ENCODE results near the gene CARMIL1.

CARMIL1 gene

DNA sequence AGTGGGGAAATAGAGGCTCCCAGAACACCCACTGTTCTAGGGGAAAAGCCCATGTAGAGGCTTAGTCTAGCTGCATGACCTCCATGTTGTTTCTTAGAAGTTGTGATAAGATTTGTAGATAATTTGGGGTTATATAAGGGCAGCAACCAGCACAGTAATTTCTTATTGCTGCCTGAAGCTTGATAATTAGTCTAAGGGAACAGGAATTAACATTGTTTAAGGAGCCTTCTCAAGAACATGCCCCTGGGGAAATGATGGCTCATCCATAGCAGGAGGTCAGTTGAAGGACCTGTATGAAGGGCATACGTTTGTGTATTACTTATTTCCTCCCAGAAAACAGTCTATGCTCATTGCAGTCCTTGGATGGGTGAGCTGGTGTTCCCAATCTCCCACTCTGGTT, 202.1 kb downstream of the CARMIL1 start:
- no peak for DNase-seq

DNA sequence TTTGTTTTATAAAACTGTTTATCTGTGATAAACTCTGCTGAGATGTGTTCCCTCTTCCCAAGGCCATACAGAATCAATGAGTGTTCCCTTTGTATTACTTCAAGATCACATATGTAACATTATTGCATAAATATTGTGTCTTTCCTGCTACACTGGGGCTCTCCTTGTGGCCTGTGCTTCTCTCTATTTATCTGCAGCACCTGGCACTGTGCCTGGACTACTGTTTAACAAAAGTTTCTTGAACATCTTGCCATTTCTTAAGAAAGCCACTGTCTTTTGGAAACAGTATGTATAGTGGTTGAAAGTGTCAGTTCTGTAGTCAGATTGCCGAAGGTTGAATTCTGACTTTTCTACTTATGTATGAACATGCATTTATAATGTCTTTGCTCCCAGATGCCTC, 203.8 kb downstream of the CARMIL1 start:
- no peak for DNase-seq

DNA sequence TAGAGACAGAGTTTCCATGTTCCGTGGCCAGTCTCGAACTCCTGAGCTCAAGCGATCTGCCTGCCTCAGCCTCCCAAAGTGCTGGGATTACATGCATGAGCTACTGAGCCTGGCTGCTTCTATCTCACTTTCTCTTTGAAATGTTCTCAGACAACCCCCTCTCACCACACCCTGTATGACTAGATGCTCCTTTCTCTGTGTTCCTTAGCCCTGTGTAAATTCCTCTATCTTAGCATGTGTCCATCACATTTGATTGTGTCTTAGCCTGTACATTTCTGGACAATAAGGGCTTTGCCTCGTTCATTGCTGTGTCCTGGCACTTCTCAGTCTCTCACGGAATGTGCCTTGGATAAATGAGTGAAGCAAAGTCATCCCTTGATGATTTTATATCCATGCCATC, 204.8 kb downstream of the CARMIL1 start:
- DNase-seq, result no peak

DNA sequence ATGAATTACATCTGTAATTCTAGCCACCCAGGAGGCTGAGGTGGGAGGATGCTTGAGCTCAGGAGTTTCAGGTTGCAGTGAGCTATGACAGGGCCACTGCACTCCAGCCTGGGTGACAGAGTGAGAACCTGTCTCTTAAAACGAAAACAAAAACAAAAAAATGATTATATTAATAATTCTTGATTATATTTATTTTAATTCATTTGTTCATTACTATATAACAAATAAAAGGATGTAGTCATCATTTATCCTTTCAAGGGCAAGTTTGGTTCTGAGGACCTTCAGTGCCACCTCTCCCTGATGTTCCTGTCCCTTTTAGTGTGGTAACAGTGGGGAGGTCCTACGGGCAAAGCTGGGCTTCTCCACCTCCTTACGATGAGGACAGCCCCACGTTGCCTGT, 205.7 kb downstream of the CARMIL1 start:
- no peak for DNase-seq

DNA sequence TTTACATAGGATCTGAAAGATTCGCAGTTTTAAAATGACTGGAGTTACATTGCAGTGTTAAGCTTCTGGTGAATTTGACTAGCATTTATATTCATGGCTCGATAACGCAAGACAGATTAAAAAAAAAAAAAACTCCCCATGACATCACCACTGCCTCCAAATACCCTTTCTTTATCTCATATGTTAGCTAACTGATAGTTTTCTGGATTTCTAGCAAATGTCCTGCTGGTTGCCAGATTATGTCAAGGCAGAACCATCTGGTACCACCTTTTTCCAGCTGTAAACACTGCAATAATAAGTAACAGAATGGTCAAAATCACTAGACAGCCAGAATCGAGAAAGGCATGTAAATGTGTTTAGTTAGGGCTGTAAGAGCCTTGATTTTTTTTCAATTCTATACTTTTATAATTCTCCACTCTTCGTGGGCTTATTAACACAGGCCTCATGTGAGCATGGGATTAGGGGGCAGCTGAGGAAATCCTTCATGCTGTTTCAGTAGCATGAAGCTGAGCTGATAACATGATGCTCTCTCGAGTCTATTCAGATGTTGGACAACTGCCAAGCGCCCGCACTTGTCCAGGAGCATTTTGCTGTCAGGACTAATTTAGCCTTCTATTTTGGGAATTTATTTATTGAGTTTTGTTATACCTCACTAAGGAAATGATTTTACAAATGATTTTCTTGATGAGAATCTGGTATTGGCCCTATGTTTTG, 206.8 kb downstream of the CARMIL1 start:
- DNase-seq, result no peak

DNA sequence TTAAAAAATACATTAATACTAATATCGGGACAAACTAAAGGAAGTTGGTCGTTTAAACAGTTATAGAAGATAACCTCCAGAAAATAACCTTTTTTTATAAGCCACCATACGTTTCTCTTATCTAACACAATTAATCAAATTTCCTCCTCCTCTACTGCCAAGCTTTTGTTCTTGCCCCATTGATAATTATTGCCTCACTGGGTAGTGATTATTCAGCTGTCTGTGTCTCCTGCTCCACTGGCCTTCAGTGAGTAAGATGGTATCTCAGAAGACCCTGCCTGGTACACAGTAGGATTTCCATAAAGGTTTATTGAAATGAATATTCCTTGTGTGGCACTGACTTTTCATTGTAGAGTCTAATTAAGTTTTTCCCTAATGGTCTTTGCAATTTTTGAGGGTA, 207.4 kb downstream of the CARMIL1 start:
- DNase-seq, result no peak

DNA sequence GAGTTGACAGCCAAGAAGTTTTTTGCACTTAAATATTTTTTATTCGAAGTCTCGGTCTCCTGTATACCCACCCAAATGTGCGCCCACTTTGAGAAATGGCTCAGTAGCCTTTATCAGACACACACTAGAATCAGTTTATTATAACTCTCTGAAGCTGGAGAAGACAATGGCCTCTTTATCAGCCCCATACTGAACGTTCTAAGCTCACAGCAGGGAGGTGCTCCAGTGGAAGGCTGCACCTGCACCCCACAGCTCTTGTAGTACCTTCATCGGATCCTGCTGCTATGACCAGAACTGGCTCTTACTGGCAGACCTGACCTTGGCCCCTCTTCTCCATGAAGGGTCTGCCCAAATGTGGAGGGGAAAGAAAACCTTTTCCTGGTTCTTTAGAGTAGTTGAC, 207.8 kb downstream of the CARMIL1 start:
- no peak for DNase-seq

DNA sequence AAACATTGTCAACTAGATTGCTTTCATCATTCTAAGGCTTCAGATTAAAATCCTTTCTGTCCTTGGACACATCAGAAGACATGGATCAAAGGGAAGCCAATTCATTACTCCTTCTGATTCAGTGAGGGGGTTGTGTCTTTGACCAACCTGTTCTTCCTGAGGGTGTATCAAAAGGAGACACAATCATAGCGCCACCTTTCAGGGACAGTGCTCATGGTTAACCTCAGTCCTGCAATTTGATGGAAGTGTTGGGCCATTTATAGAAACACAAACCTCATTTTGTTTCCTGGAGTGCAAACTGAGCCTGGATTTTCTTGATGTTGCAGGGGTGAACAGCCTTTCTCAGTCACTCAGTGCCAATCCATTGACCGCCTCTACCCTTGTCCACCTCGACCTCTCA, 209.0 kb downstream of the CARMIL1 start:
- DNase-seq, result no peak

DNA sequence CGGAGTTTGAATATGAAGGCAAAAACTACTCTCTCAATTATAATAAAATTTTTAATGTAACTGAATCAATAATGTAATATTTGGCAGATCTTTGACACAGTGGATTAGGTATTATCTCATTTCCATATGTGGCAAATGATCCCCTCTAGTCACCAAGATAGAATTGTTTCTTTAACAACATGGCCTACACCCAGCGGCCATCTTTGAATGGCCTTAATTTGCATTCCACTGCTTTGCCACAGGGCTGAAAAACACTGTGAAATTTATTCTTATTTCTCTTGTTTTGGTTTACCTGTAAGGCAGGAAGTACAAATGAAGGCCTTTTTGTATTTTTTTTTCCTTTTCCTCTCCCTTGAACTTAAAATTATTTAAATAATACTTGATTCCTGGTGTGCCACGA, 210.2 kb downstream of the CARMIL1 start:
- no peak for DNase-seq

DNA sequence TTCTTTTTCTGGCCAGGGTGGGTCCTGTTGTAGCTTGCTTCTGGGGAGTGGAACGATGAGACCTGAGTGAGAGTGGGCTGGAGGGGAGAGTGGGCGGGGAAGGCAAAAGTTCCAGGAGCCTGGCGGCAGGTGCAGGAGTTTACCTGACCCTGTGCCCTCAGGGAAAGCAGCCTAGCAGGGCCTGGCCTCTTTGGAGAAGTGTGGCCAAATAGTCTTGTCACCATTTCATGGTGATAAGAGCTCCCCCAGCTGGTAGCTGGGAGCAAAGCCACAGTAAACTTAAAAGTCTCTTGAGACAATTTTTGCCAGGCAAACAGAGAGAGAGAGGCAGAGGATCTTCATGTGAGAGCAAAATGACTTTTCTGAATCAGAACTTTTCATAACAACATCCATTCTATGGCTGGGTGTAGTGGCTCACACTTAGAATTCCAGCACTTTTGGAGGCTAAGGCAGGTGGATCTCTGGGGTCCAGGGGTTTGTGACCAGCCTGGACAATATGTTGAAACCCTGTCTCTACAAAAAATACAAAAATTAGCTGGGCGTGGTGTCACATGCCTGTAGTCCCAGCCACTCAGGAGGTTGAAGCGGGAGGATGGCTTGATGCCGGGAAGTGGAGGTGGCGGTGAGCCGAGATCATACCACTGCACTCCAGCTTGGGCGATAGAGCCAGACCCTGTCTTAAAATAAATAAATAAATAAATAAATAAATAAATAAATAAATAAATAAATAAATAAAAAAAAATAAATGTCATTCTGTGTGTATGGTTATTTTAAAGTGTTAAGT, 211.0 kb downstream of the CARMIL1 start:
- DNase-seq, result peak; percentile 80

DNA sequence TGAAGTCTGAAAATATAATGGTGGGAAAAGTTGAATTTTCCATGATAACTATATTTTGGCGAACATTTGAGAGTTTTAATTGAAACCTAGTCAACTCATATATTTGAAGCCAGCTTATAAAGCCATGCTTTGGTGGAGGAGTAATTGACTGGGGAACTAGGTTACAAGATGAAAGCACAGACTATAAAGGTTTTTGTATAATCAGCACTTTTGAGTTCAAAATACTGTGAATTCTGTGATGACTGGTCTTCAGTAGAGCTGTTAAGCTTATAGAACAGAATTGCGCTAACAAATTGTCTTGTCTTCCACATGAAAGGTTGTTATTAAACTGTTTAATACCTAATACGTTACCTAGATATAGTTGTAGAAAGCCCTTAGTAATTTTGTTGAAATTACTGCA, 213.8 kb downstream of the CARMIL1 start:
- no peak for DNase-seq

DNA sequence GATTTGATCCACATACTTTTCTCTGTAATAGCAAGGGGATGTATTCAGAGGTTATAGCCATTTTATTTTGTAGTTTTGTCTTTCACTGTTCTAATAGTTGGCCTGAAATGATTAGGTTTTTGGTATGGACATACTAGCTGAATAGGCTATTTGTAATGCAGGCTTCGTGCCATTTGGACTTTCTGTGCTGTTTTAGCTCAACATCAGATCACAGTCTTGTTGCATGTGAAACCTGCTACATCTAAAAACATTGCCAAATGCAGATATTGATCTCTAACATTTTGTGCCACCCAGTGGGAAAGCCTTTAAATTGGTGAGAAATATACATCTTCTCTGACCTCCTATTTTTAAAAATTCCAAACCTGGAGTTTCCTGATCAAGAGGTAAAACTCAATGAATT, 215.3 kb downstream of the CARMIL1 start:
- DNase-seq, result no peak

DNA sequence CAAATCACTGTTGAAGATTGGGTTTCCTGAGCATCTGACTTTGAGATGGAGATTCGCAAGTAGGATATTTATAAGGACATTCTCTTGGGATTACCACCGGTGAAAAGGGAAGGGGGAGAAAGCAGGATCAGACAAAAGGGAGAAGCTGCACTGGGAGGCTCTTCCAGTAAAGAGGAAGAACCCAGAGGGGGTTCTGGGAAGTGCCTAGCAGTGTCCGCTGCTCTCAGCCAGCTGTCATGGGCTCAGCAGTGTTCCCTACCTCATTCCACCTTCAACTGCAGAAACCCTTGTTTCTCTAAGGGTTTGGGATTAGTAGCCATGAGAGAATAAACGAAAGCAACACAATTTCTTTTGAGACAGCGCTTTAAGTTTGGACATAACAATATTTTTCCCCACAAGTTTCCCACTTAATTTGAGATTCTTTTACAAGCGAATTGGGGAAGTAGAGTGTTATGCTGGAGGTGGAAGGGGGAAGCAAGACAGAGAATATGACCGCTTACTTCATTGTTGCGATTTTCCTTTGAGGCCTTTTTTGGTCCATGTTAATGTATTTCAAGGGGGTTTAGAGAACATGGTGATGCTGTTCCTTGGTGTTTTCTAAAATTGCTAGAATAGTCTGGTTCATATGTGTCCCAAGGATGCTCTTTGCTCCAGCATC, 218.3 kb downstream of the CARMIL1 start:
- no peak for DNase-seq

DNA sequence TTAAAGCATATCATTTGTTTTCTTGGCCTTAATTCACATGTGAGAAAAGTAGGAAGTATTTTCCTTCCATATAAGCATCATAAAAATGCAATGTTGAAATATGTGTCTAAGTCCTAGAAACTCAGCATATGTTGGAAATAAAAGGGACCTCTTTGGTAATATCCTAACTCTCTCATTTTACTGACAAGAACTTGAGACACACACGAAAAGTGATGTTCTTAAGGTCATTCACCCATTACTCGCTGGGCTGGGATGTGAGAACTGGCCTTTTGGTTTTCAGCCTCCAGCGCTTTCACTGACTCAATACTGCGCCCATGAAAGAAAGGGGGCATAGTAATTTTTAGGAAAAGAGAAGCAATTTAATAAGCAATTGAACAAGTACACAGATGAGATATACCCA, 219.3 kb downstream of the CARMIL1 start:
- no peak for DNase-seq

DNA sequence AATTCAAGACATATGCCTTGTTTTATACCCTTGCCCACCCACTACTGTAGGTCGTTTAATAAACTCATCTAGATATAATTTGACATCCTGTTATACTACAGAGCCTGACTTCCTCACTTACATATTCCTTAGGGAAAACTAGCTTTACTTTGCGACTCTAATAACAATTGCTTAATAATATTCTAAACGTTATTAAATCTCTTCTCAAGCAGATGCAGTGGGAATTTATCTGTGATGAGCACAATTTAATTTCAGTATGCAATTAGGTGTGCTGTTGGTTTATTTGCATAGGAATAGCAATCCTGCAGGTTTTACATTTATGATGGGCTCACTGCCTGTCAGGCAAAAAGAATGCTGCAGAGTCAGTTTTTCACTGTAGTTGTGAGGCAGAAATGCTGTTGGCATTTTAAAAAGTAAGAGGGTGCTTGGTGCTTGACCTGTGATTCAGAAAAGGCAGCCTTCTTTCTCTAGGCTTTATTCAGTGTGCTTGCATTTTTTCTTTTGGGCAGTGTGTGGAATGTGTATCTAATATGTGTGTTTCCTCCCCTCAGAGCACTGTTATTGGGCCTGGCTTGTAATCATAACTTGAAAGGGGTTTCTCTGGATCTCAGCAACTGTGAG, 220.6 kb downstream of the CARMIL1 start:
- no peak for DNase-seq

DNA sequence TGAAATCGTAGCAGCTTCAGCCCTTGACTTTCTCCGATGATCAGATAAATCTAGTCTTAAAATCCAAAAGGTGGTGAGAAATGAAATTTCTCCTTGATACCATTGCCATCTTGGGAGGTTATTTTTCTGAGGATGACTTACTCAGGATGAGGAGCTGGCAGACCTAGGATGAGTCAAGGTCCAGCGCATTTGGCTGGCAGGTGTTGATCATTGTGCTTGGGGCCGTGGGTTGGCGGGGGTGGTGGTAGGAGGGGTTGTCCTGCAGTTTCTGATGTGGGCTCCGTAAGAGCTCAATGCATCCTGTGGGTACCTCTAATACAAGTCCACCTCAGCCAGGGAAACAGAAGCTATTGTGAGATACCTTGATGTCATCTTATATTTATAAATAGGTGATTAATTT, 224.5 kb downstream of the CARMIL1 start:
- DNase-seq, result no peak

DNA sequence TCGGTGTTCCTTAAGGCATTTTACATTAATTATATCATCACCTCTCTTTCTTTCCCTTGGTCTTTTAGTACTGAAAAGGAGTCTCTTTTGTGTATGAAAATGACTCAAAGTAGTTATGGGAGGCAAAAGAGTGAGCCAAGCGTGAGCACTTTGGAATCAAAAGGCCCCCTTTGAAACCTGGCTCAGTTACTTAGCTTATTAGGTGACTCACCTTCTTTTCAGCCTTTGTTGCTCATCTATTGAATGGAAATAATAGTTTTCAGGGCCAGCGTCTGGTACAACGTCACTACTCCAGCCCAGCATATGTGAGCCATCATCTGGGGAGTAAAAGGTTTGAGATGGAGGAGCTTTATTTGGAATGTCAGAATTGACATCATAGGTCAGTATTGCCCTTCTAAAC, 225.5 kb downstream of the CARMIL1 start:
- no peak for DNase-seq

DNA sequence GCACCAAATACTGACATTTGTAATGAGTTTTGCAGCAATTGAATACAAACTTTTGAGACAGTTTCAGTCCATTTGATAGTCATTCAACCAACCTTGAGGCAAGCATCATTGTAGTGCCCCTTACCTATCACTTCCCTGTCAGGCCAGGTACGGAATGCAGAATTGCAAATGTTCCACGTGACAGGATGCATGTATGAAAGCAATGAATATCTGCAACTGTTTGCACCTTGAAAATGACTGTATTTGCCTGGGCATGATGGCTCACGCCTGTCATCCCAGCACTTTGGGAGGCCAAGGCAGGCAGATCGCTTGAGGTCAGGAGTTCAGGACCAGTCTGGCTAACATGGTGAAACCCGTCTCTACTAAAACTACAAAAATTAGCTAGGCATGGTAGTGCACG, 226.8 kb downstream of the CARMIL1 start:
- DNase-seq, result no peak

DNA sequence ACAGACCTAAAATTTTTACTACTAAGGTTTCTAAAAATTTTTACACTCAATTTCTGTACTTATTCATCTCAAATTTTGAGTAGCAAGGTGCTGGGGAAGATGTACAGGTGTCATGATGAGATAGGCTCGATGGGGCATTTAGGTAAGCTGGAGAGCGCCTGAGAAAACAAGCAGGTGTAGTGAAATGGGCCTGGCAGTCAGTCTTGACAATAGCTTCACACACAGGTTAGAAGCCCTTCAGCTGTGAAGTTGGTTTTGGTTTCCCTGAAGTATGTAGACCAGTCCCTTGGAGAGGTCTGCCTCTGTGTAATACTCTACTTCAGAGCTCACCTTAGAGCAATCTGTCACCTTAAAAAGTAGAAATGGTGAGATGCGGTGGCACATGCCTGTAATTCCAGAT, 228.9 kb downstream of the CARMIL1 start:
- DNase-seq, result no peak

DNA sequence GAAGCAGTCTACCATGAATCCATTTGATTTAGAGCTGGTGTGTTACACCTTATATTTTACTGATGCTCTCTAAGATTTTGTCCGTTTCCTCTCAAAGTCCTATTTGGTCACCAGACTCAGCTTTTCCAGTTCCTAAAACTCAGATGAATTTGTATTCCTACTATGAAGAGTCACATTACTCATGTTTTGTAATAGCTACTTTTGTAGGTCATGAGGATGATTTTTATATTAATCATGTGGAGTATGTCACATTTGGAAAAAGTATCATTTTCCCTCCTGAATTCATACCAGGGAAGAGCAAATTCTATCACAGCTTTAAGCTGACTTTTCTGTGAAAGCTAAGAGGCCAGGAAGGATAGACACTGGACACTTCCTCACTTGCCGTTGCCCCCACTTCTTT, 232.2 kb downstream of the CARMIL1 start:
- DNase-seq, result peak; percentile 7

DNA sequence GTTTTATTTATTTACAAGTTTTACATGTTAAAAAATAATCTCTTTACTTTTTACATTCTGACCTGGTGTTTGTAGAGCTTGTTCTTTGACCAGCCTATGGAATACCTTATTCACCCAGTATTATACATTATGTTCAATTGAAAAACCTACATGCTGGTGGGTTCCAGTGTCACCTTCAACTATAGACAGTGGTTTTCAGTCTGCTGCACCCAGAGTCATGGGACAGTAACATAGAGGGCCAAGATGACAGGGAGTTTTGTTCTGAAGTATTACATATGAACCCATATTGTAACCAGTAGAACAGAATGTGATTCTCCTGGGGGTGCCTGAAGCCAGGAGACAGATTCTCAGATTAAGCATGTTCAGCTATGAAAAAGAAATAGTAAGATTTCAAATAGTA, 233.4 kb downstream of the CARMIL1 start:
- DNase-seq, result no peak

DNA sequence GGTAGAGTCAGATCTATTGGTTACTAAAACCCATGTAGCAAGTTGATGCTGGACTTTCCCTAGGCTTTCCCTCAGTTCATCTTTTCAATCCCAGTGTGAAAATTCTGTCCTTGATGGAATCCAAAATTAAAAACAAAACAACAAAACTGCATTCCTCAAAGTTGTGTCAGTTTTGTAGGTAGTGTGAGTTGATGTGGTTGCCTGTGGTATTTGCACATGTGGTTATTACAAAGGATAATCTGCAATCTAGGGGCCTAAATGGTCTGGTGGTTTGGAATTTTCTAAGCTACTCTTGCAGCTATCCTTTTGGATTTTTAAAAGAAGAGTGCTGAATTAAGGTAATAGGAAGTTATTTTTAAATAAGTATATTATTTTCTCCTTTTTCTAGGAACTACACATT, 240.7 kb downstream of the CARMIL1 start:
- DNase-seq, result peak; percentile 4

DNA sequence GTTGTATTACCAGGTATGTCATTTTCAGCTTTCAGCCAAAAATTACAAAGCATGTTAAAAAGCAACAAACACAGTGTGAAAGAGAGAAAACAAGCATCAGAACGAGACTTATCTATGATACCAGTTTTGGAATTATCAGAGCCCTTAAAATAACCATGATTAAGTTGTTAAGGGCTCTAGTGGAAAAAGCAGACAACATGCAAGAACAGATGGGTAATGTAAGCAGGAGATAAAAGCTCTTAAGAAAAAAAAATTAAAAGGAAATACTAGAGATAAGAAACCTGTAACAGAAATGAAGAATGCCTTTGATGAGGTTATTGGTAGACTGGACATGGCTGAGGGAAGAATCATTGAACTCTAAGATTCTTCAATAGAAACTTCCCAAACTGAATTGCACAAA, 245.4 kb downstream of the CARMIL1 start:
- DNase-seq, result no peak

DNA sequence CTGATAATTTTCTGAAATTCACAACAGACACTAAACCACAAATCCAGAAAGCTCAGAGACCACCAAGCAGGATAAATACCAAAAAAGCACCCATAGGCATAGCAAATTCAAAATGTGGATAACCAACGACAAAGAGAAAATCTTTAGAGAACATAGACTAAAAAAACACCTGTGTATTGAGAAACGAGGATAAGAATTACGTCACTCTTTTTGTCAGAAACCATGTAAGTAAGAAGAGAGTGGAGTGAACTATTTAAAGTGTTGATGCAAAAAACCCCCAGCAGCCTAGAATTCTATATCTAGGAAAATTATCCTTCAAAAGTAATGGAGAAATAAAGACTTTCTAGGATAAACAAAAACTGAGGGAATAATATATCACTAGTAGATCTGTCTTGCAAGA, 245.9 kb downstream of the CARMIL1 start:
- no peak for DNase-seq
